K562 (cell line): ENCODE measurements around the gene PLD6. TPM values are rescaled to one million over a fixed set of nuclear protein-coding genes. Genes with fewer than 3 reads are reported as not detected.

Experiments used
- CHD4 ChIP-seq: fragments of 200-600 bp; sonication (generic); IDR thresholded peaks from 3 replicates; pipeline ENCODE4 v1.6.1; 2012; ENCODE audit warnings: low read depth, mild to moderate bottlenecking, mixed read lengths, low read length, inconsistent platforms; ENCODE audit not compliant: insufficient read depth, insufficient replicate concordance, poor library complexity, severe bottlenecking
- CTCFL ChIP-seq: IDR thresholded peaks from 2 replicates; pipeline ENCODE4 v1.6.1; 2011; ENCODE audit warnings: borderline replicate concordance, low read depth, mild to moderate bottlenecking, moderate library complexity, low read length; ENCODE audit not compliant: insufficient read depth, poor library complexity, severe bottlenecking
- MTA3 ChIP-seq: fragments of 450-650 bp; formaldehyde crosslinking; IDR thresholded peaks from 2 replicates; pipeline ENCODE4 v1.6.1; 2017; ENCODE audit warnings: mild to moderate bottlenecking, borderline replicate concordance
- NFYB ChIP-seq: IDR thresholded peaks from 2 replicates; pipeline ENCODE4 v1.6.1; 2011; ENCODE audit warnings: mild to moderate bottlenecking, moderate library complexity; ENCODE audit not compliant: insufficient read length; ENCODE audit errors: extremely low read depth
- POLR3A ChIP-seq: IDR thresholded peaks from 2 replicates; pipeline ENCODE4 v1.6.1; 2011; ENCODE audit warnings: borderline replicate concordance, mild to moderate bottlenecking, moderate library complexity; ENCODE audit not compliant: insufficient read length, insufficient read depth; ENCODE audit errors: extremely low read depth
- PRPF4 ChIP-seq: fragments of 200-400 bp; formaldehyde crosslinking; IDR thresholded peaks from one replicate; pipeline ENCODE4 v1.6.1; 2017; ENCODE audit warnings: low read length, low read depth, mild to moderate bottlenecking; ENCODE audit not compliant: insufficient read depth, poor library complexity, severe bottlenecking
- SP2 ChIP-seq: IDR thresholded peaks from 2 replicates; pipeline ENCODE4 v1.6.1; 2011; ENCODE audit warnings: mild to moderate bottlenecking, low read depth, low read length, moderate library complexity; ENCODE audit not compliant: poor library complexity, severe bottlenecking; ENCODE audit errors: extremely low read depth
- STAT5A ChIP-seq: IDR thresholded peaks from 2 replicates; pipeline ENCODE4 v1.6.1; 2012; ENCODE audit warnings: low read length, inconsistent platforms, borderline replicate concordance
- SUPT5H ChIP-seq: fragments of 450-650 bp; IDR thresholded peaks from 2 replicates; pipeline ENCODE4 v1.6.1; 2016
- TGIF2 ChIP-seq: sonication (generic); formaldehyde crosslinking; IDR thresholded peaks from 2 replicates; pipeline ENCODE4 v1.8.1; 2022; ENCODE audit warnings: mild to moderate bottlenecking, missing genetic modification reagents, moderate library complexity
- TRIM24 ChIP-seq, 2 experiments: fragments of 450-650 bp; IDR thresholded peaks; 2 replicates each; pipeline ENCODE4 v1.6.1; 2016
- ZBTB17 ChIP-seq: fragments of 450-650 bp; formaldehyde crosslinking; IDR thresholded peaks from 2 replicates; pipeline ENCODE4 v1.4.0; 2020; ENCODE audit warnings: mild to moderate bottlenecking
- ZKSCAN3 ChIP-seq: fragments of 250-450 bp; sonication (Bioruptor Pico); IDR thresholded peaks from 2 replicates; pipeline ENCODE4 v1.4.0; 2020
- ZNF609 ChIP-seq: sonication (generic); formaldehyde crosslinking; IDR thresholded peaks from 2 replicates; pipeline ENCODE4 v1.8.1; 2023; ENCODE audit warnings: missing genetic modification reagents, mild to moderate bottlenecking, borderline replicate concordance
- polyA plus RNA-seq, 8 experiments: library from polyadenylated mRNA; depleted of rRNA in 4 of 8; stranded (reverse) in 5 of 8; unstranded in 3 of 8; fragments of >200 nt; fragmentation: Nextera tagmentation in 2 of 8; fragmentation: Illumina TruSeq in 1 of 8; extraction: Ambion mirVana in 2 of 8; extraction: Trizol in 1 of 8; gene quantifications; 2 replicates each; pipeline versions ENCODE4 v1.2.1 to v1.2.3, GENCODE V29; 2011 to 2014; ENCODE audit warnings: inconsistent platforms in 1 of 8, missing spikeins in 1 of 8
- total RNA-seq, 7 experiments: library from RNA; depleted of rRNA in 6 of 7; stranded (reverse); fragments of >200 nt in 6 of 7; fragmentation: Illumina TruSeq in 2 of 7; extraction: Trizol in 2 of 7; gene quantifications; 2 replicates each; pipeline versions ENCODE4 v1.2.1 to v1.2.3, GENCODE V29; 2011 to 2021; ENCODE audit warnings: low replicate concordance in 1 of 7
- TF ChIP-seq, protein P1 (sequence below): fragments of 450-650 bp; IDR thresholded peaks from 2 replicates; pipeline ENCODE4 v1.6.1; 2018; ENCODE audit warnings: mild to moderate bottlenecking, low read depth; ENCODE audit not compliant: partially characterized antibody
- TF ChIP-seq, protein P2 (sequence below), 2 experiments: IDR thresholded peaks; 2 replicates each; pipeline ENCODE4 v1.6.1; 2011; ENCODE audit warnings: borderline replicate concordance in 1 of 2, control low read depth in 1 of 2, low read depth in 1 of 2, low read length in 1 of 2, mild to moderate bottlenecking in 1 of 2, mixed read lengths in 1 of 2, moderate library complexity in 1 of 2; ENCODE audit not compliant: insufficient read depth in 1 of 2, insufficient read length in 1 of 2, poor library complexity in 1 of 2, severe bottlenecking in 1 of 2; ENCODE audit errors: extremely low read depth in 1 of 2

PLD6 gene
- total and polyA plus RNA-seq, 9 of the 15 experiments (the other 6 are each of a cell fraction or from before 2014, with no cell fraction given) = 3.6 to 15.6 (median 10.0) TPM

DNA sequence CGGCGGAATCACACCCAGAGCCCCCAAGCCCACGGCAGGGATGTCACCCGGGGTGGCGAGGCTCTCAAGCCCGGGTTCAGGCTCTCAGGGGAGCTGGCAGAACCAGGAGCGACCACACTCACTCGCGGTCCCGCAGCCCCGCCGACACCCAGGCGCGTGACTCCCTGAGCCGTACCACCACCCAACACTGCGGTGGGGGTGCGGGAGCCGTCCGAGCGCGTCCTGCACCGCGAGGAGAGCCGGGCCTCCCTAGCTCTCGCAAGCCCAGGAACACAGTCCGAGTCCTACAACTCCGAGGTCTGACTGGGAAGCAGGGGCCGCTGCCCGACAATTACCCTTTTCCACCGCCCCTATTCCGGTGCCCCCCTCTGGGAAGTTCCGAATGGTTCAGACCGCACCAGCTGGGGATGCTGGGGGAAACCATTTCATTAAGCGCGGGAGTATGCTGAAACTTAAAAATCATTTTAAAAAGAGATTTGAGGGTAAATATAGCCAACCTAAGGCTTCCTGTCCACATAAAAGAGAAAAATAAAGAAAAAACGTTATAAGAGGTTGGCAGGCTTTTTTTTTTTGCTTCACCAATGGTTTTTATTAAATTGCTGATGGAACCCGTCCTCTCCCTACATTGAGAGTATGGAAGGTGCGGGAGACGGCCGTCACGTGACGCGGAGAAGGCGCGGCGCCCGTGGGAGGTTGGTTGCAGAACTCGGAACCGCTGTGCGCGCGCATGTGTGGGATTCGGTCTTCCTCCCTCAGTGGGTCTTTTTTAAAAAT, 31.1 kb upstream of the PLD6 start, which contains the start of gene FLCN (continued):
- TF ChIP-seq POLR3A = no peak
- TF ChIP-seq SUPT5H = no peak; the same call in none of the 2 replicates
- TF ChIP-seq, protein P1, sequence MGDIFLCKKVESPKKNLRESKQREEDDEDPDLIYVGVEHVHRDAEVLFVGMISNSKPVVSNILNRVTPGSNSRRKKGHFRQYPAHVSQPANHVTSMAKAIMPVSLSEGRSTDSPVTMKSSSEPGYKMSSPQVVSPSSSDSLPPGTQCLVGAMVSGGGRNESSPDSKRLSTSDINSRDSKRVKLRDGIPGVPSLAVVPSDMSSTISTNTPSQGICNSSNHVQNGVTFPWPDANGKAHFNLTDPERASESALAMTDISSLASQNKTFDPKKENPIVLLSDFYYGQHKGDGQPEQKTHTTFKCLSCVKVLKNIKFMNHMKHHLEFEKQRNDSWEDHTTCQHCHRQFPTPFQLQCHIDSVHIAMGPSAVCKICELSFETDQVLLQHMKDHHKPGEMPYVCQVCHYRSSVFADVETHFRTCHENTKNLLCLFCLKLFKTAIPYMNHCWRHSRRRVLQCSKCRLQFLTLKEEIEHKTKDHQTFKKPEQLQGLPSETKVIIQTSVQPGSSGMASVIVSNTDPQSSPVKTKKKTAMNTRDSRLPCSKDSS = no peak
- no peak for TF ChIP-seq STAT5A
- TF ChIP-seq ZKSCAN3 = no peak
- no peak for TF ChIP-seq ZBTB17 (CRISPR knock-in tag)
- TF ChIP-seq PRPF4 = no peak
- TF ChIP-seq CTCFL = no peak
- peak; percentile 25 for TF ChIP-seq MTA3
- no peak for TF ChIP-seq SP2
- TF ChIP-seq TRIM24 (IDR thresholded peaks at IDR 0.05) = 0 out of 4 replicates have a peak, but pooled peaks of 1 of the 2 experiments have one; percentile 43
- TF ChIP-seq TGIF2 (CRISPR knock-in tag) = no peak
- TF ChIP-seq ZNF609 (CRISPR knock-in tag) = no peak
- TF ChIP-seq, protein P2, sequence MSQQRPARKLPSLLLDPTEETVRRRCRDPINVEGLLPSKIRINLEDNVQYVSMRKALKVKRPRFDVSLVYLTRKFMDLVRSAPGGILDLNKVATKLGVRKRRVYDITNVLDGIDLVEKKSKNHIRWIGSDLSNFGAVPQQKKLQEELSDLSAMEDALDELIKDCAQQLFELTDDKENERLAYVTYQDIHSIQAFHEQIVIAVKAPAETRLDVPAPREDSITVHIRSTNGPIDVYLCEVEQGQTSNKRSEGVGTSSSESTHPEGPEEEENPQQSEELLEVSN (IDR thresholded peaks at IDR 0.05; ENCODE audit: borderline replicate concordance in 1 of 2, extremely low read depth in 1 of 2, insufficient read depth in 1 of 2, insufficient read length in 1 of 2, low read depth in 1 of 2, low read length in 1 of 2, poor library complexity in 1 of 2, severe bottlenecking in 1 of 2) = peak in 1 of 2 experiments; percentile 39
- no peak for TF ChIP-seq NFYB
- no peak for TF ChIP-seq CHD4
